DLD1 (cell line): ENCODE results near the gene RAMACL.

ENCODE experiments used
- in situ Hi-C: cut with HindIII; loops from 2 replicates; pipeline ENCODE4 v1.10.0; 2017; ENCODE audit warnings: low sequenced_read_pairs

Gene RAMACL

GRCh38 chr6:166580076-166581050 is 6.1 kb downstream of the RAMACL start:
- in situ Hi-C loops: no loop called here

- in situ Hi-C loops: no loop called here
Observed at GRCh38 chr6:166579237-166579850, 7.1 kb downstream of the RAMACL start.

DNA sequence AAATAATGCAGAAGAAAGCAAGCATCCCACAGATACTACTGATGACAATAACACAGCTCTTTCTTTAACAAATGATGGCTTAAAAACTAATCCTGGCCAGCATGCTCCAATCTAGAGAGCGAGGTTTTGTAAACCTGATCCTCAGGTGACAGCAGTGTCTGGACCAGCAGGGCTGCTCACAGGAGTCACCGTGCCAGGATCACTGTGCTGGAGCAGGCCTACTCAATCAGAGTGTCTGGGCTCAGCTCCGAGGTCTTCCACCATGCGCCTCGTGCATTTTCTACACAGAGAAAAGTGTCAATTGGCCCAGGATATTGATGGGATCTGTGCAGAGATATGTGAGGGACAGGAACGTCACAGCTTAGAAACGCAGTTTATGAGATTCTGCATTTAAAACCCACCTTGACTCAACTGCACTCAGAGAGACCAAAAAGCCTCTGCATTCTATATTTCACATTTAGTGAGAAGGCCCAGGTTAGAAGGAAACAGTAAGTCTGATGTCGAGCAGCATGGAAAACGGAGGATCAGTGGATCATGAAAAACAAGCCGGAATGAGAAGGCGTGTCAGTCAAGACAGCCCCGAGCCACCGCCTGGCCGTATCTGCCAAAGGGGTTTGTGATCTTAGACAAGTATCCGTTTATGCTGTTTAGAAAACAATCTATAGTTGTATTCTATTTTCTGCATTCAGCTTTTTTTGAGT is 7.8 kb downstream of the RAMACL start:
- in situ Hi-C loops: no loop called here

DNA sequence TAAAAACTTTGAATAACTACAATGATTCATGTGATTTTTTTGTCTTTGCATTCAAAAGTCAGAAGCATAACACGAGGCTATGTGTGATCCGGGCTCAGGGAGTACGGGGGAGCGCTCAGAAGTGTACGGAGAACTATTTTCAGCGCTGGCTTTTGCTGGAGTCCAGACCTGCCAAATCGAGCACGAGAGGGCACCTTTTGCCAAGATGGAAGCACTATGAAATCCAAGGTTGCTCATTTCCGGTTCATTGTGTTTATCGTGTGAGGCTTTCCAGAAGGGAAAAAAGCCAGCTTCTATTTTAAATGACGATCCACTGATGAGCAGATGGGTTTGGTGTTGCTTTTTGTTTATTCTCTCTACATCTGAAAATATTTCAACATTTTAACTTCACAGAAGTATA is 11.3 kb downstream of the RAMACL start:
- in situ Hi-C loops: no loop called here

- in situ Hi-C loops: no loop called here
Observed at GRCh38 chr6:166573511-166574216, 12.8 kb downstream of the RAMACL start.

DNA sequence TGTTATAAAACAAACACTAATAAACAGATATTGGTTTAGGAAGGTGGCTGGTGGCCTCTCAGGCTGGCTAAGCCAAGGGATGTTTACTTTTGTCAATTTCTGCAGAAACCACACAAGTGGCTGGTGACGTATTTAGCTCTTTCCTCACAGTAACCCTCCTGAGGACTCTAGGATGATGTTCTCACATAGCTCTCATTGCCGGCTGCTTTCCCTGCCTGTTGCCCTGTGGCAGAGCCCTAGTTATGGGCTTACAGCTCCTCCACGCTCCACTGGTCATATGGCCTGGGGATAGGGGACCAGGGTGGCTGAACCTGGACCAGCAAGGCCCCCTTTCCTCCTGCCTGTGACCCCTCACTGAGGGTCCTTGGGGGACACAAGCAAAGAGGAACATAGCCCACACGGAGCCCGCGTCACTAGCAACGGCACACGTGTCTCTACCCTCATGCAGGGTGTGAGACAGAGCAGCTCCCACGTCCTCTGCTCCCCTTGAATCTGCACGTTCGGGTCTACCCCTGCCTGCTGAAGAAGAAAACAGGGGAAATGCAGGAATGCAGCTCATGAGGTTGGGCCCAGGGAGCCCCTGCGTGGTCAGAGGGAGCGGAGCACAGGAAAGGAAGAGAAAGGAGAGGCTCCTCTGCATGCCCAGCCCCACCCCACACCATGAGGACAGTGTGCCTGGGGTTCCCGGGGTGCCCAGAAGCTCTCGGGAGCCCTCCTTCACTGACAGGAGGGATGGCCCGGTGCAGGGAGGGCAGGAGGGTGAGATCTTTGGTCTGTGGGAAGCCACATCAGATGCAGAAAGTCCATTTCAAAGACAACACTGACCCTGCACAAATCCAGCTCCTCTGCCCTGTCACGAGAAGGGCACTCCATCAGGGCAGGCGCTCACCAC is 13.9 kb downstream of the RAMACL start:
- in situ Hi-C loops: no loop called here

- in situ Hi-C loops: no loop called here
Observed at GRCh38 chr6:166570929-166571713, 15.4 kb downstream of the RAMACL start.

GRCh38 chr6:166569206-166569605 is 17.3 kb downstream of the RAMACL start:
- in situ Hi-C loops: no loop called here

DNA sequence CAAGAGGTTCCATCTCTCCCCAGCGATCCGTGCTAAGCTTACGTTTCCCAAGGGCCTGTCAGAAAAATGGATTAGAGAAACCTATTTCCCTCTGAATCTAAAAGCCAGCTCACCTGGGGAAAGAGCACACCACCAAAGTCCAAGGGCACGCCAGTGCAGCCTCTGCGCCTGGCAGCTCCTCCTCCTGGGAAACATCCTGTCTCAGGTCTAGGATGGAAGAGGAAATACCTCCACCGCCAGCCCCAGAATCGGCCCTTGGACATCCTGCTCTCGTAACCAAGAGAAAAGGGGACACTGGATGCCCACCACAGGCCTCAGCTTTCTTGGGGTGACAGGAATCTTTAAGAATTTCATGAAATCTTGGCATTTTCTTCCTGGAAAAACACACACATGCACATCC is 18.7 kb downstream of the RAMACL start:
- in situ Hi-C loops: no loop called here

DNA sequence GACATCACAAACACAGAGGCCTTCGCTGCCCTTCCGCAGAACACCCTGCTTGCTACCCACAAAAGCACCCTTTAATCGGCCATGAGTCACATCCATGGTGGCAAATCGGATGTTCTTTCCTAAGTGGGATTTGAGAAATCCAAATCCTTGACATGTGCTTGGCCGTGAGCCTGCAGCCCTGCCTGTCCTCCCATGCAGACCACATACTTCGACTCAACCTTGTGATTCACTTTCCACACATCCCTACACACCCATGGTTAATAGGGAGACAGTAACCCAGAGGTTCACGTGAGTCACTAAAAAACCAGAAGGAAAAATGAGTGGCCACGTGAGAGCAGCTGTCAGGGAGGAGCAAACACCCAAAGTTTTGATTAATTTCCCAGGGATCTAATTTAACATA is 19.4 kb downstream of the RAMACL start:
- in situ Hi-C loops: no loop called here

DNA sequence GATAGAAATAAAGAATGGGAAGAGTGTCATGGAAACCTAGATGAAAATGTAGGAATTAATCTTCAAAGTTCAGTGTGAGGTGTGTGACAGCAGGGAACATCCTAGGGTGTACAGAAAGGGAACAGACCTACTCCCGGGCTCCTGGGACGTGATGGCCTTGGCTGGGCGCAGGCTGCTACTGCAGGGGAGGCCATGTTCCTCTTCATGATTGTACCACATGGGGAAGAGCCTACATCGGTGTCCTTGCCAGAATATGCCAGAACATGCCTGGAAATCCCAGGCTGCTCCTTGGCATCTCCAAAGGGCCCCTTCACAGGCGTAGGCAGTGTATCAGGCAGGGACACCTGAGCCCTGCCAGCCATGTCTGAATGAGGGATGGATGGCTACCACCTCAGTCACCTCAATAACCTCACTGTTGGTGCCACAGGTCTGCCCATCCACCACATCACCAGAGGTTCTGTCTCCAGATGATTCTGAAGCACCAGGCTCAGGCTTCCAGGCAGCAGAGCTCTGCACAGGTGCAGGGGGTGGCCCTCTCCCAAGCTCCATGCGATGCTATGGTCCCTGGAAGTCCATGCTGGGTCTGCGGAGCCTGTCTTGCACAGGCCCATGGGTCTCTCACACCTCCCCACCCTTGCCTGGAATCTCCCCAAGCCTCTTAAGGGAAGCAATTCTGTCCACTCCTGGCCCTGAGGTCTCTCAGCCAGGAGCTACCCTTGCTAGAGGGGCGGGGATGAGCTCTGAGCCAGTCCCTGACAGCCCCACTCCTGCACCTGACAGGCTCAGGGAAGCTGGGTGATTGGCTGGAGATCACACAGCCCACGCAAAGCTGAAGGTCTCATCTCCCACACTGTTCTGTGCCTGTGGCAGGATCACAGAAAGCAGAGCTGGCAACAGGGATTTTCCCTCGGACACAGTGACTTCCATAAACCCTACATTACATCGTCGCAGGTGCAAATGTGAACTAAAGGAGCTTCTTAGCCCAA is 20.2 kb downstream of the RAMACL start:
- in situ Hi-C loops: no loop called here

DNA sequence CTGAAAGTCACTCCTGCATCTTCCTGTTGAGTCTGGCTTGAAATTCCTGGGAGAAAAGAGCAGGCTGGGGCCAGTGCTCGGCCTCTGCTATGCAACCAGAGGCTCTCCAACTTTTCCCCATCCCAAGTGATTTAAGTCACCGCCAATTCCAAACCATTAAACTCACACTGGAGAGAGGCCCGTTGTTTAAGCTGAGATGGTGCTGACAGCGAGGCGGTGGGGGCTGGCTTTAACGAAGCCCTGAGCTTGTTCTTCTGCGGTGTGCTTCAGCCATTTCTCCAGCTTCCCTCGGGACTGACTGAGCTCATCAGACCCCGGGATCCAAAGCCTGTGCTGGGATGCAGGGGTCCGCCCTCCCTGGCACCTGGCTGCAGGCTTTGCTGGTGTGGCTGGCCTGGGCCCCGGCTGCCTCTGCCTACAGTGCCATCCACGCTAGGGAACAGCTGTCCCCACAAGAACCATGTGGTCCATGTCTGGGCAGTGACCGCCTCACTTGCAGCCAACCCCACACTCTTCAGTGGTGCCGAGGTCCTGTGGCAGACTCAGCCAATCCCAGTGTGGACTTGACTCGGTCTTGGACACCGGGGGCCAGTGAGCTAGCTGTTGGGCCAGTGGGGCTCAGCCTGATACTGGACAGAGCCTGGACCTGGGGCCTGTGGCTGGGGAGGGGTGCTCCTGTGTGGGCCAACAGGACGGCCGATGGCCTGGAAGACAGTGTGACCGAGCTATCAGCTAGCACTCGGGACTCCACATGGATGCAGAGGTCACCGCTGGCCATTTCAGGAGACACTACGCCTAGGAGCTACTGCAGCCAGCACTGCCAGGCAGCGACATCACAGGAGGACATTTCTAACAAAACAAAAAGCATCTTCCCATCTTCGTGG is 21.2 kb downstream of the RAMACL start:
- in situ Hi-C loops: no loop called here

GRCh38 chr6:166563805-166564204 is 22.7 kb downstream of the RAMACL start:
- in situ Hi-C loops: no loop called here

DNA sequence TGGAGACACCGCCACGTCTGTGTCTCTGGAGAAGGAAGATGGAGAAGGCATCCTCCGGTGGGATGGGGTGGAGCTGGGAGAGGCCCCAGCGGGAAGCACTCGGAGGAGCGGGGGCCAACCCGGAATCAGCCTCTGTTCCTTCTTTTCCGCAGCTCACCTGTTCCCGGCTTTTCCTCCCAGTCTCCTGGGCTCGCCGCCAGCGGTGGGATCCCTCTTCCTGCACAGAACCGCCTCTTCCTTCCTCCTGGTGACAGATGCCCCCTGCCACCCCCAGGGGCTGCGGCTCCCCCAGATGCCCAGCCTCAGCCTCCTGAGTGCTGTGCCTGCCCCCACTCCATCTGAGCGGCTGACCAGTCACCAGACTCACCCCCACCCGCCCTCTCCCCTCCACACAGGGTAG is 23.3 kb downstream of the RAMACL start:
- in situ Hi-C loops: no loop called here

GRCh38 chr6:166562726-166563125 is 23.8 kb downstream of the RAMACL start:
- in situ Hi-C loops: no loop called here

DNA sequence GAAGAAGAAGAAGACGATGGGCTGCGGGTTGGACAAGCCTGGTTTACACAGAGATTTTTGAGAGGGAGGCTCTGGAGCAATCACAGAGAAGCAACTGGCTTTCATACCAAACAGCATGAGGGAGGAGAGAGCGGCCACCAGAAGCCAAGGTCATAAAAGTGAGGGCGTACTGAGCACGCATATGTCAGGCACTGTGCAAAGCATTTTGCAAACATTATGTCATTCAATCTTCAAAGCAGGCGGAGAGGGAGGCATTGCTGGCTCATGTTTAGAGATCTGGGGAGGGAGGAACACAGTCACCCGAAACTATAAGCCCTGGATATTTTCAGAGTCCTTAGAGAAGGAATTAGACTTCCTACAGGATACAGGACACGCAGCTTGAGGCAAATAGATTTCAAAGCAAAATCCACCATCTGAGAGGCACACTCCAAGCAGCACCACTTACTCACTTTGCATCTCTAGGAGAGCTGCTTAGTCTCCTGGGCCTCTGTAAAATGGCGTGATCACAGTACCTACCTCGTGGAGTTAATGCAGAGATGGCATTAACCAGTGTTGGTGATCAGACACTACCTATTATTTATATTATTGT is 24.6 kb downstream of the RAMACL start:
- in situ Hi-C loops: no loop called here

DNA sequence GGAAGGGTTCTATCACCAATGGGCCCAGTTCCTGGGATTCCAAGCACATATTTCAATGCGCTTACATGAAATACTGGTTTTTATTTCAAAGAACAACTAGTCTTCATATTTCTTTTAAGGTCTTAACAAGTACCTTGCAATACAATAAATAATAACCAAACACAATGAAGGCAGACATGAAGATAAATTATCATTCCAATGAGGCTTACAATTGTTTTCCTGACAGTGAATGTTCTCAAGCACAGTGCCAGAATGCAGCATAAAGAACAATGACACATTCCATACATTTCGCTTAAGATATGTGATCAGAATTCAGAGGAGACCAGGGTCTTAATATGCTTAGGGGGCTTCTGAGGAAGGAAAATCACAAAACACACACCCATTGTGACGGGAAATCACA is 26.3 kb downstream of the RAMACL start:
- in situ Hi-C loops: no loop called here
